22Rv1 (cell line): ENCODE measurements around the gene ZNF470.

Experiments used
- H3K27ac ChIP-seq: fragments of 450-650 bp; 2 replicates; pipeline ENCODE4 v1.5.1; 2017
- CTCF ChIP-seq: fragments of 450-650 bp; IDR thresholded peaks from 2 replicates; pipeline ENCODE4 v1.5.1; 2017; ENCODE audit warnings: mild to moderate bottlenecking
- ZFX ChIP-seq: fragments of 450-650 bp; IDR thresholded peaks from 2 replicates; pipeline ENCODE4 v1.6.1; 2017; ENCODE audit warnings: antibody characterized with exemption, borderline replicate concordance

The ZNF470 gene

GRCh38 chr19:56623006-56623405, 55.7 kb downstream of the ZNF470 start:
- TF ChIP-seq ZFX (no peak), CTCF (no peak)
- H3K27ac ChIP-seq = no peak overlapping the region

GRCh38 chr19:56625708-56626107, 58.4 kb downstream of the ZNF470 start:
- no peak for TF ChIP-seq ZFX
- no peak for TF ChIP-seq CTCF
- H3K27ac ChIP-seq = no peak overlapping the region

- H3K27ac ChIP-seq = no peak overlapping the region
- TF ChIP-seq CTCF = no peak
- TF ChIP-seq ZFX = no peak
Observed at GRCh38 chr19:56633021-56633420, 65.8 kb downstream of the ZNF470 start.

GRCh38 chr19:56637976-56638555, 70.8 kb downstream of the ZNF470 start:
- no peak overlapping the region for H3K27ac ChIP-seq
- no peak for TF ChIP-seq ZFX
- TF ChIP-seq CTCF = no peak
